Measurements from ENCODE around the gene CHRNB4.
"Not testable (repeated sequence)": the region's sequence is repeated elsewhere in the genome, so short reads cannot be mapped to it uniquely, and the experiment has no call there.

Gene CHRNB4, protein sequence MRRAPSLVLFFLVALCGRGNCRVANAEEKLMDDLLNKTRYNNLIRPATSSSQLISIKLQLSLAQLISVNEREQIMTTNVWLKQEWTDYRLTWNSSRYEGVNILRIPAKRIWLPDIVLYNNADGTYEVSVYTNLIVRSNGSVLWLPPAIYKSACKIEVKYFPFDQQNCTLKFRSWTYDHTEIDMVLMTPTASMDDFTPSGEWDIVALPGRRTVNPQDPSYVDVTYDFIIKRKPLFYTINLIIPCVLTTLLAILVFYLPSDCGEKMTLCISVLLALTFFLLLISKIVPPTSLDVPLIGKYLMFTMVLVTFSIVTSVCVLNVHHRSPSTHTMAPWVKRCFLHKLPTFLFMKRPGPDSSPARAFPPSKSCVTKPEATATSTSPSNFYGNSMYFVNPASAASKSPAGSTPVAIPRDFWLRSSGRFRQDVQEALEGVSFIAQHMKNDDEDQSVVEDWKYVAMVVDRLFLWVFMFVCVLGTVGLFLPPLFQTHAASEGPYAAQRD

DNA sequence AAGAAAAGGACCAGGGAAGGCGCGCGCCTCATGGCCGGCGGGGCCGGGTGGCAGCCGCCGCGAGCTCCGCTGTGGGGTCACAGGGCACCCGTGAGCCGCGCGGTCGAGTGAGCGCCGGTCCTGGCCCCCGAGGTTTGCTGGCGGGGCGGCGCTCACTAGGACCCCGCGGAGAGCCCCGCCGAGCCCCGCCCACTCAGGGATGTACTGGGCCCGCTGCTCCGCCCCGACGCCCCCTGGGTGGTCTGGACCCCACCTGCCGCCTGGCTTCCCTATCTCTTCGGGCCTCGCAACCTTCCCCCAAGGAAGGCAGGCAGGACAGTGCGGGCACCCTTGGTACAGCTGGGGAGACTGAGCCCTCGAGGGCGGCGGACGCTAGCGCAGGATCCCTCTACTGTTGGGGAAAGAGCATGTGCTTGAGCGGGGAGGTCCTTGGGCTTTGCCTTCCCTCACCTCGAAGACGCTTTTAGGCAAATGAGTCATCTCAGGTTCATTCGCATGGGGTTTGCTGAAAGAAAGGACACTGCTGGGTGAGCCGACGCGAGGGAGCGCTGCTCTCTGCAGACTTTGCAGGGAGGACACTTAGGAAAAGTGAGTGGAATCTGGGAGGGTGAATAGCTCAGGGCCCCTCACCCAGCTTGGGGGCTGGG lies at the start of gene CHRNB4:
CHRNB4 (minus strand) TSS at position 109 of the 647 bp plus-strand sequence; CDS start at position 32, 77 bp downstream.
- no peak for DNase-seq (ENCODE audit: low read depth)

DNA sequence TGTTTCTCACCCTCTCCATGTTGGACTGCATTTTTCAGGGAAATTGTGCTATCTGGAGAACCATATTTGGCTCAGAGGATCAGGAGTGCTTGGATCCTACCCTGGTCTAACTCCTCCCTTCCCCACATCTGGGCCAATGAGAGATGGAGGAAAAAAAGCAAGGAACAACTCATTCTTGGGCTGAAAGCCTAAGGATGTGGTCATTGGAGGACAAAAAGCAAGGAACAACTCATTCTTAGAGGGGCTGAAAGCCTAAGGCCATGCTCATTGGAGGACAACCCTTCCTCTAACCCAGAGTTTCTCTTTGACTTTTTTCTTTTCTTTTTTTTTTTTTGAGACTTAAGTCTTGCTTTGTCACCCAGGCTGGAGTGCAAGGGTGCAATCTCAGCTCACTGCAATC lies 48.6 kb upstream of the CHRNB4 start:
- no peak for DNase-seq (ENCODE audit: low read depth)

DNA sequence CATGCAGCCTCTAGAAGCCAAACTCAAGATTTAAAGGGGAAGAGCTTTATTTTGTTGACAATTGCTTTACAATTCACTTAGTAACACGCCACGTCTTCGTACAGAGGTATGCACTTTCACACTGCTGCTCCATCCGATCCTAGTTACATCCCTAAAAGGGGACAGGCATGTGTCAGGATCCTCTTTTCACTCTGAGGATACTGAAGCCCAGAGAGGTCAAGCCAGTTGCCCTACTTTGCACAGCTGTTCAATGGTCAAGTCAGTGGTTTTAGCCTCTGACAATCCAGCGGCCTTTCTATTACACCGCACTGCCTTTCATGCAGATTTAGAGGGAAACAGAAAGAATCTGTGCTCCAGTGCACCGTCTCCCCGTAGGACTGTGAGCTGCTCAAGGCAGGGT lies 44.9 kb upstream of the CHRNB4 start:
- no peak for DNase-seq (ENCODE audit: low read depth)

DNA sequence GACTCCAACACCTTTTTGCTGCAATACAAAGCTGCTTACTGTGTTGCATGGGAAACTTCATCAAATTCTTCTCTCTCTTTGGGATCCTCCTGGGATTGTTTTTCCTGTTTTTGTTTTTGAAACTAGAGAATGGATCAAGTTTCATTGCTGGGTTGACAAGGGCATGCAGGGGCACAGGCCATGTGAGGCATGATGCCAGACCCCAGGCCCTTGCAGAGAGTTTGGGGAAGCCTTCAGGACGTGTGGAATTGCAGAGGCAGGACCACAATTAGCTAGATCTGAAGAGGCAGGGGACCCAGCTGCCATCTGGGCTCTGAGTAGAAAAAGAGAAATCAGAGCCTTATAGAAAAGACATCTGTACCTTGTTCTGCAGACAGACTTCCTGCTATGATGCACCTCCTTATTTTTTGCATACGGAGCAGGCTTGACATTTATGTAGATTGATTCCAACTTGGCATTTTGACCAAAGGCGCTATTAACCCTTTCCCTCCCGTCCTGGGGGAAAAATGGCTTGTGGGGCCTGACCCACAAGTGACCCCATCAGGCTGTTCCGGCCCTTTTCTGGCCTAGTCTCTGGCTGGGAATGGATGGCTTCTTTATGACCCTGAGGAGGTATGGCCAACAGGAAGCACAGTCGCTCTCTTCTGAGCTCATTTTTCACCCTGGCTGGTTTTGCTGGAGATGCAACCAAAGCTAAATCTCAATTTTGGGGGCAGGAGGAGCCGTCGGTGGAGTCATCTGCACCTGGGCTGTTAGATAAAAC lies 44.3 kb upstream of the CHRNB4 start:
- DNase-seq (ENCODE audit: low read depth) = no peak

DNA sequence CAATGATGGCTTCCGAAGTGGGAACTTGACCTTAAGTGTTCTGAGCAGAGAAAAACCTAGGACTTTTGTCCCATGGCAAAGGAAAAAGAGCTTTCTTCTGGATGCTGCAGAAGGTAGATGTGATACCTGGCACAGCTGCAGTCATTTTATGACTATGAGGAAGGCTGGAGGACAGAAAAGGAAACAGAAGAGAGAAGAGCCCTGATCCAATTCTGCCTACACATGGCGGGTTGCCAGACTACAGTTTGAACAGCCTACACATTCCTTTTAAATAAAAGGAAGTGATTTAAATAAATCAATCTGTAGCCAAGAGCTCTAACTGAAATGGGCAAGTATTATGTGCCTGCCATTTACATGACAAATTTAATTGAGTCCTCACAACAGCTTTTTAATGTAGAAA lies 43.6 kb upstream of the CHRNB4 start:
- no peak for DNase-seq (ENCODE audit: low read depth)

DNA sequence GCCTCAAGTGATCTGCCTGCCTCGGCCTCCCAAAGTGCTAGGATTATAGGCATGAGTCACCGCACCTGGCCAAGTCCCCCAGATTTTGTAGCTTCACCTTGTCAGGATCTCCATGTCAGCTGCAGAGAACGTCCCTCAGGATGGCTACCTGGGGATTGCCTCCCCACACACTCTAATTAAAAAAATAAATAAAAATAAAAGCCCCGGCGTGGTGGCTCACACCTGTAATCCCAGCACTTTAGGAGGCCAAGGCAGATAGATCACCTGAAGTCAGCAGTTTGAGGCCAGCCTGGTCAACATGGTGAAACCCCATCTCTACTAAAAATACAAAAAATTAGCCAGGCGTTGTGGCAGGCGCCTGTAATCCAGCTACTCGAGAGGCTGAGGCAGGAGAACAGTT lies 42.6 kb upstream of the CHRNB4 start:
- DNase-seq (ENCODE audit: low read depth) = not testable (repeated sequence)

DNA sequence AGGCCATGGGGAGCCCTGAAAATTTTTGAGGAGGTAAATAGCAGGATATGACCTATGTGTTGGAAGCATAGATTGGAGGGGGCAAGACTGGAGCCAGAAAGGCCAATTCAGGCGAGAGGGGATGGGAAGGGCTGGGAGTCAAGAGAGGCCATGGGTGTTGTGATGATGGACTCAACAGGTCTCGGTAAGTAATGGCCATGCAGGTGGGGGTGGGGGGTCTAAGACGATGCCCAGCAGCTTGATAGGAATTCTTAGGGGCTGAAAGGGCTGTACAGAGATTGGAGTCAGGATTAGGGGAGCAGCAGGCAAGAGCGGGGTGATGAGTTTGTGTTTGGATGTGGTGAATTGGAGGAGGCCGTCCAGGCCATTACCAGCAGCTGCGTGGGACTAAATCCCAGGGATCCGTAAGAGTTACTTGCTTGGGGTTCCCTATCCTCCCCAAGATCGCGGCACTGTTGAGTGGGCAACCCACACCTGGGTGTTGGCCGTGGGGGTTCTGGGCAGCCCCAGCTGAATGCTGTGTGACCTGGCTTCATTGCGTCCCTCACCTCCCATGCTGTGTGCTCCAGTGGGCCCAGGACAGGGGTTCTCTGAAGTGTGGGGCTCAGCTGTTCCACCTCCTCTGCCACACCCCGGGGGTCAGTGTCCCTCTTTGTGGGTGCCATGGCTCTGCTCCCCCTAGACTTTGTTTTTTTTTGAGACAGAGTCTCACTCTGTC lies 41.8 kb upstream of the CHRNB4 start:
- no peak for DNase-seq (ENCODE audit: low read depth)

DNA sequence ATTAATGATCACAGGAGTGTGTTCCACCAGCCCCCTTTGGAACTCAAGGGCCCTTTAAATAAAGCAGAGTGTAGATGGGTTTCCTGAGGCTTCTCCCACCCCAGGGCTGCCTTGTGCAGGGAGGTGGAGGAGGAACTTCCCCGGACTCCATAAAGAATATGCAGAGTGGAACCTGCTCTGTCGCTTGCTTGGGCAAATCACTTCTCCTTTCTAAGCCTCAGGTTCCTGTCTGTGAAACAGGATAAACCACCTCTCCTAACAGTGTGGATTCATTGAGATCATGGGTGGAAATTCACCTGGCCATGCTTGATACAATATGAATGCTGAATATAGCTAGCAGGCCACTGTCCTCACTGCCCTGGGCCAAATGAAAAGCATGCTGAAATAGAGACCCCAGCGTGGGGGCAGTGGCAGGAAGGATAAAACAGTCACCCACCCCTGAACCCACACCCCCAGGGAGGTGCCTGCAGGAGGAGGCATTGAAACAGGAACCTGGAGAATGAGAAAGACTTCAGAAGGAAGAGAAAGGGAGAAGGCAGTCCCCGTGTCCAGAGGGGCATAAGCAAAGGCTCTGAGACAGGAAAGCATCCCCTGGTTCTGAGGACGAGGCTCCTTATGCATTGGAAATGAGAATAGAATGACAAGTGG lies 41.1 kb upstream of the CHRNB4 start:
- no peak for DNase-seq (ENCODE audit: low read depth)

DNA sequence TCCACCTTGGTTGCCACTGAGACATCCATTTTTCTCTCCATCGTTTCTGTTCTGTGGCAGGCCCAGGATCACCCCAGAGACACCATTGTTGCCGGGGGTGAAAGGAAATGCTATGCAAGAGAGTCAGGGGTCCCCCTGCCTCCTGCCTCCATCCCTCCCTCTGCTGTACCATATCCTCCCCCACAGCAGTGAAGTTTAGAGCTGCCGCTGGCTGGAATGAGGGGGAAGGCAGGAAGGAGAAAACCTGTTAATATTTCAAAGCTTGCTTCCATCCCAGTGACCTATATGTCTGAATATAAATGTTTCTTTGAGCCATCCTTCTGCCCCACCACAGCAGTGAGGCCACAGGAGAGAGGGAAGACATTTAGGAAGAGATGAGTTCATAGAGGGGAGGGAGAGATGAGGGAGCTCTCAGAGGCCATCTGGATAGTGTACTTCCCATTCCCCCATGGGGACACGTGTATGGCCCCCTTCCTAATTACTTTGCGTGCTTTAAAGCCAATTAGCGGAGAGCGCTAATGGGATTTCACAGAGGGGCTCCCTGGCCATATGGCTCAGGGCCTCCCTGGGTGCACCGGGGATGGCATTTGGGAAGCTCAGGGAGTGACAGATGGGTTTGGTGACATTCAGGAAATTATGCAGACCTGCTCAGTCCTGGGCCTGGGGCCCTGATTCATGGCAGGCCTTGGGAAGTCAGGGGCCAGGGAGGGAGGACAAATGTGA lies 40.4 kb upstream of the CHRNB4 start:
- no peak for DNase-seq (ENCODE audit: low read depth)

DNA sequence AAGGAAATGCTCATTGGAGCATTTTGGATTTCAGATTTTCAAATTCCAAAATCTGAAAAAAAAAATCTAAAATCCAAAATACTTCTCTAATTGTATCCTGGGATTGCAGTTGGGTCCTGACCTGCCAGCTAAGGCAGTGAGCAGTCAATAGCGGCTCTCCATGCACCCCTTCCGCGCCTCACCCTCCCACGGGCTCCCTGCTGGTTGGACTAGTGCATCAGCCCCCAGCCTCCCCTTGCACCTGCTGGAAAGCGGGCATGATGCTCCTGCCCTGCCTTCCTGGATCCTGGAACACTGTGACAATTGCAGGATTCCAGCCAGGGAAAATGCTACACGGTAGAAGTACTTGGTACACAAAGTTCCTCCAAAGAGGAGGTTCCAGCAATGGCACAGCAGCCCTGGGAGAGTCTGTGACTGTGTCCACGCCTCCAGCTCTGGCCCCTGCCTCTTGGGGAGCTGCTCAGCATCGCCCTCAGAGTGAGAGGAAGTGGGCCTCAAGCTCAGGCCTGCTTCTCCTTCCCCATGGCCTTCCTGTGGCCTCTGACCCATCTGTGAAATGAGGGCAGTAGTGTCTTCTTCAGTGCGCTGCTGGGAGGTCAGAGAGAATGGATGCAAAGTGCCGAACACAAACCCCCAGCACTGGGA lies 39.5 kb upstream of the CHRNB4 start:
- DNase-seq (ENCODE audit: low read depth) = no peak

DNA sequence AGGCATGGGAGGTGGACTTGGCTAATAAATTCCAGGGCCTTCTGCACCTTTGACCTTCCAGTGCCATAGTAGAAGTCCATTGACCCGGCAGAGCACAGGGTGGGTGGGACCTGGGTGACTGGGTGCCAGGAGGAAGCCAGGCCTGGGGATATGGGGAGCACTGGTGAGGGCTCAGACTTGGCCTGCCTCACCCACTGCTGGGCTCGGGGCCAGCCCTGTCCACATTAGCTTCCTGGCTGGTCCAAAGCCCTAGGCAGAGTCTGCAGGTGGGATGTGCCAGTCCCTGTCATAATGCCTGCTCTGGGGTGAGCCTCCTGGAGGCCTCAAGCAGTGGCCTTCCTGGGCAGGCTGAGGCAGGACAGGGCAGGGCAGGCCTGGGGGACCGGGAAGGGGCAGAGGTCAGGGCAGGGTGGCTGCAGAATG lies 38.1 kb upstream of the CHRNB4 start:
- no peak for DNase-seq (ENCODE audit: low read depth)

DNA sequence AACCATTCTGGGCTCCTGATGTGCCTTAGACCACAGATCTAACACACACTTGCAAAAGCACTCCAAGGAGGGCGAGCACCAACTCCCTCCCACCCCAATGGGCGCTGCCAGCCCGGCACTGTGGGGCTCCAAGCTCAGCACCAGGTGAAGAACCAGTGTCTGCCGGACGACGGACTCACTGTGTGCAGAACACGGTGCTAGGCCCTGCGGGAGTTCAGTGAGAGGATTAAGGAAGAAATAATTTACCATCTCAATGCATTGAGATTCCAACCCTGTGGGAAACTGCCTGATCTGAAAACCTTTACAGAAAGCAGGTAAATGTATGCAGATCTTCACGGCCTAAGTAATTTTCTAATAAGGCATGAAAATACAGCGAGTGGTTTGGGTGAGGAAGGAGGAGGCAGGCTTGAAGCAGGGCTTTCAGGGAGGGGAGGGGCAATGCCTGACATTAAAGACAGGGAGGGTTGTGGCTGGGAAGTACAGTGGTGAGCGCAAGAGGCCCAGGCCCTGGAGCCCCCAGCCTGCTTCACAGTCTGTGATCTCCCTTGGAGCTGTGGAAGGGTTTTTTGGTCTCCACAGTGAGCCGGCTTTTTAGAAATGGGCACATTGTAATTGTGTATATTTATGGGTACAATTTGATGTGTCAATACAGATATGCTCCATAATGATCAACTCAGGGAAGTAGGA lies 35.6 kb upstream of the CHRNB4 start:
- no peak for DNase-seq (ENCODE audit: low read depth)

DNA sequence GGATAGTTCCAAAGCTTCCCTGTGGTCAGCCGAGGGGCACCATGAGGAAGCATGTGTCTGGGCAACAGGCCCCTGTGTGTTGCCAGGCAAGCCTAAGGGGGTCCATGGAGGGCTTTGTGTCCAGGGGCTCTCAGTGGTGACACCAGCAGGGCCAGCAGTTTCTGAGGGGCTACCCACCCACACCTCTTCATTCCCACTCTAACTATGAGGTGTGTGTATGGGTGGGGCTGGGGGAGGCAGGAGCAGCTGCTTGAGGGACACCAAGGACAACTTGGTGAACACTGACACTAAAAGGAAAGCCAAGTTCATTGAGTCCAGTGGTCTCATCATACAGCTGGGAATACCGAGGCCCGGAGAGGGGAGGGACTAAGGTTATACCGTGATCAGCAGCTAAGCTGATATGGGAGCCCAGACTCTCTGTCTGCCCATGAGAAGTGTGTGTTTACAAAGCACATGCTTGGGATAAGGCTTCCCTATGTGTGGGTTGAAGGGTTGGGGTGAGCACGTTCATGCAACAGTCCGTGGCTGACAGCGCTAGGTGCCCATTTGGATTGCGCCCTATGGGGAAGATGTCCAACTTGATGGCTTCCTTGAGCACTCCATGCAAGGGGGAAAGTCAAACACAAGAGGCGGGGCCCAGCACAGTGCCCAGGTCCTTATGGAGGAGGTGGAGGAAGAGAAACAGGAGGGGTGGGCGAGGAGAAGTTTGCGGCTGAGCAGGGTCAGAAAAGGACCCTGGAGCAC lies 34.8 kb upstream of the CHRNB4 start:
- DNase-seq (ENCODE audit: low read depth) = no peak

DNA sequence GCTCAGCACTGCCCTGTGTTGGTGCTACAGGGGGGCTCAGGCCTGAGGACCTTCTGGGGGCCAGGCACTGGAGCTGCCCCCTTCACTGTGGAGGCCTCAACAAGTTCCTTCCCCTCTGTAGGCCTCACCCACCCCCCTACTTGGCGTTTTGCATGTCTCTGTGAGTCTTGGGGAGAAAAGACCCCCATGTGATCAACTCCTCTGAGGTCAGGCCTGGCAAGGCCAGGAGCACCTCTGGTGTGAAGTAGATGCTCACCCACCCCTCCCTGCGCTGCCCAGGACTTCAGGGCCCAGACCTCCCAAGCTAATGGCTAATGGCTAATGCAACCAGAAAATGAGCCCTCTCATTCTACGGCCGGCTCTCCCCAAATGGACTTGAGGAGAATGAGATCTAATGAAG lies 34.2 kb upstream of the CHRNB4 start:
- no peak for DNase-seq (ENCODE audit: low read depth)

DNA sequence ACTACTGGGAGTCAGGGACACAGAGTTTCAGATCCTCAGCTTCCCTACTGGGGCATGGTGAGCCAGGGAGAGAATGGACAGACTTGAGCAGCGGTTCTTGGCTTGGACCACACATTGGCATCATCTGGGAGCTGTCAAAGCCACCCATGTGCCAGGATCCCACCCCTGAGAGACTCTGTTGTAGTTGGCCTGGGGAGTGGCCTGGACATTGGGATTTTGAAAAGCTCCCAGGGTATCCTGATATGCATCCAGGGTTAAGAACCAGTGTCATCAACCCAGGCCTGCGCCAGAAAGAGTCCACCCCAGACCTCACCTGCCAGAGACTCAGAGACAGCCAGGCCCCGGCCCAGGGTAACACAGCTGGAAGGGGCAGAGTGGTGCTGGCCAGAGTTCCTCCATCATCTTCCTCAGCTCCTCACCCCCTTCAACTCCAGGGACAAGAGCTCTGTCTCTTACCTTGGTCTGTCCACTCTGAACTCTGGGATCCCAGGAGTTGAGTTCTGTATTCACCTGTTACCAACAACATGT lies 33.0 kb upstream of the CHRNB4 start:
- no peak for DNase-seq (ENCODE audit: low read depth)

DNA sequence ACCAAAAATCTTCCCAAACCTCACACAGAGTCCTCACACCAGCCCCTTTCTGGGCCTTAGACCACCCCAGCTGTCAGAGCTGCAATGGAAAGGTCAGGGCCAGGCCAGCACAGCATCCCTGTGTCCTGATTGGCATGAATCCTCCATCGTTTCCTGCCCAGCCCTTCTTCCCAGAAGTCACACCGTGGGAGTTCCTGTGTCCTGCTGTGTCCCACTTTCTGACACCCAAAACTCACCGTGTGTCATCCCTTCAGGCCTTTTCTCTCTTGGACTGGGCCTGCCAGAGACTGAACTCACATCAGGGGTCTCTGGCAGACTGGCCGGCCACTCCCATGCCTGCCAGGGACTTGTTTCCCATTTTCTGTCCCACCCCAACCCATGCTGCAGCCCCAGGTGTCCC lies 32.5 kb upstream of the CHRNB4 start:
- no peak for DNase-seq (ENCODE audit: low read depth)

DNA sequence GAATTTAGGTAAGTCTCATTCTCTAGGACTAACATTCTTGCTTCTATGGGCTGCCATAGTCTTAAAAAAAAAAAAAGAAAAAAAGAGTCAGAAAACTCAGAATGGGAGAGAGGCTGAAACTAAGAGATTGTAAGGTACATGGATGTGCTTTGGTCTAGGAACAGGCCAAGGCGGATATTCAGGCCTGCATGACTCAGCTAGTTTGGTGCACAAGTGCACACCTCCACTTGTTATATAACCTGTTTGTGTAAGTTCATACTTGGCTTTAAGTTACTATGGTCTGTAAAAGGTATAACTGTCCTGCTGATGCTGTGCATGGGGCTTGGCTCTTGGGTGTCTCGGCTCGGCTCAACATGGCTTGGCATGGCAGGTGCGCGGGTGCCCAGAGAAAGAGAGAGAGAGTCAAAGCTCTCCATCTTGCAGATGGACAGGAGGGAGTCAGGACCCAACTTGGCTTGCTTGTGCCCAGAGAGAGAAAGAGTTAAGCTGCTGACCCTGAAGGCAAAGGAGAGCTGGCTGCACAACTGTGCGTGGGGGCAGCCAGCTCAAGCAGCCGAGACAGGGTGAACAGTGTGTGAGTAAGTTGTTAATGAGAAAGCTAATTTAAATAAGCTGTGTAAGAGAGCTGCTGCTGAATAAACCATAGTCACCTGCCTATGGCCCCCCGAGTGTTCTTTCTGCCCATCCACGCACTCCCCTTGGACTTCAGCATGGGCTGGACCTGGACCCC lies 31.4 kb upstream of the CHRNB4 start:
- no peak for DNase-seq (ENCODE audit: low read depth)

DNA sequence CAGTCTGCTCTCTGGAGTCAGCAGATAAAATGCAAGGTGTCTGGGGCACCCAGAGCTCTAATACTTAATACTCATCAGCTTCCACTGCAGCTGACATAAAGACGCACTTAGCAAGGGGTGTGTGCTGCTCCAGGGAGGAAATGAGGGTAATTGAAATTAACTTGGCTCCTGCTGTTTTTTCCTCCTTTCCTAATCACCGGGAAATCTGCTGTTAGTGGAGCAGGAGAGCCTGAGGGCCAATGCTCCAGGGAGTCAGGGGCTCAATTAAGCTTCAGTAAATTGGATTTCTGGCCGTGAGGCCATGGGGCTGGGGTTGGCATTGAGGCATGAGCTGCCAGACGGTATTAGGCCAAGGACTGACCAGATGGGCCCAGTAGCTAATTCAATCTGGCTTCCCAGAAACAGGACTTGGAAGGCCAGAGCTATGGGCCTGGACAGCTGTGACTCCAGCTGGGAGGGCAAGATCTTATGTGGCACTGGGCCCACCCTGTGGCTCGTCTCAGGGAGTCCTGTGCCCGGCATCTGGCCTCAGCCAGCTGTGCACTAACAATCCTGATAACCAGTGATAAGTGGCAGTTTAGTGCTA lies 30.7 kb upstream of the CHRNB4 start:
- DNase-seq (ENCODE audit: low read depth) = no peak
